Uterus (tissue), 2 donors: ENCODE measurements around the gene KIAA1217.

Experiments used
- CTCF ChIP-seq, 4 experiments: fragments of 200-600 bp in 2 of 4; fragments of 450-650 bp in 2 of 4; sonication (generic) in 2 of 4; IDR thresholded peaks; one replicate each; pipeline ENCODE4 v1.5.1; 2016 to 2019; ENCODE audit warnings: antibody characterized with exemption in 4 of 4, mild to moderate bottlenecking in 2 of 4, moderate library complexity in 1 of 4
- POLR2A ChIP-seq, 2 donors: fragments of 450-650 bp; IDR thresholded peaks; one replicate each; pipeline ENCODE4 v1.6.1; 2016; ENCODE audit warnings: antibody characterized with exemption in 2 of 2, mild to moderate bottlenecking in 1 of 2, moderate library complexity in 1 of 2

GRCh38 chr10:24231200-24231599 lies 22.3 kb downstream of the KIAA1217 start:
- no peak for TF ChIP-seq CTCF (IDR thresholded peaks at IDR 0.05)
- TF ChIP-seq POLR2A (IDR thresholded peaks at IDR 0.05), result no peak
